HL-60/S4 treated with retinoic acid at 250 ng/mL for 4 days and 3 days (cell line): Measurements from ENCODE around the gene FXYD3.

Experiments
- in situ Hi-C: fragments of 300-500 bp; cut with MboI; formaldehyde crosslinking; loops from 2 replicates; pipeline ENCODE4 v1.7.0; 2022; ENCODE audit warnings: low sequenced_read_pairs

FXYD3 gene

DNA sequence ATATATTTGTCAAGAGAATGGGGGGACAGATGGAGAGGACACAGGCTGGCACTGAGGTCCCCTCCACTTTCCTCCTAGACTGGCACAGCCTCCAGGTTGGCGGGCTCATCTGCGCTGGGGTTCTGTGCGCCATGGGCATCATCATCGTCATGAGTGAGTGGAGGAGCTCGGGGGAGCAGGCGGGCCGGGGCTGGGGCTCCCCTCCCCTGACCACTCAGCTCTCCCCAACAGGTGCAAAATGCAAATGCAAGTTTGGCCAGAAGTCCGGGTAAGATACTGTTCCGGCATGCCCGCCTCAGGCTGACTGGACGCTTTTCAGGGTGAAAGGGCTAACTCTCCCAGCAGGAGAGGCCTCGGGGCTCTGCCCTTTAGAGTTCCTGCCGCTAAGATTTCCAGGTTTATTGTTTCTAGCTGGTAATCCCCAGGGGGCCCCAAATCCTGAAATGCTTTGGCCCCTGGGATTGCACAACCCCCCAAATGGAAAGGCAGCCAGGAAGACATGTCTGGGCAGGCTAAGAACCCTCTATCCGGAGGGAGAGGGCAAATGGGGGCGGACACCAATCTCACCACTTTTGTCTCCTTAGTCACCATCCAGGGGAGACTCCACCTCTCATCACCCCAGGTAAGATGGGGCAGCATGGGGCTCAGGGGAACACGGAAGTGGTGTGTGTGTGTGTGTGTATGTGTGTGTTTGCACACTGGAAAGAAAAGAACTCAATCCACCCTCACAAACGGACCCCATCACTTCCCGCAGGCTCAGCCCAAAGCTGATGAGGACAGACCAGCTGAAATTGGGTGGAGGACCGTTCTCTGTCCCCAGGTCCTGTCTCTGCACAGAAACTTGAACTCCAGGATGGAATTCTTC lies 7.3 kb downstream of the FXYD3 start:
- in situ Hi-C loops = loop anchor here (10.0 kb wide), 1 partner anchor 148 kb away; no protein-coding TSS in a partner anchor

DNA sequence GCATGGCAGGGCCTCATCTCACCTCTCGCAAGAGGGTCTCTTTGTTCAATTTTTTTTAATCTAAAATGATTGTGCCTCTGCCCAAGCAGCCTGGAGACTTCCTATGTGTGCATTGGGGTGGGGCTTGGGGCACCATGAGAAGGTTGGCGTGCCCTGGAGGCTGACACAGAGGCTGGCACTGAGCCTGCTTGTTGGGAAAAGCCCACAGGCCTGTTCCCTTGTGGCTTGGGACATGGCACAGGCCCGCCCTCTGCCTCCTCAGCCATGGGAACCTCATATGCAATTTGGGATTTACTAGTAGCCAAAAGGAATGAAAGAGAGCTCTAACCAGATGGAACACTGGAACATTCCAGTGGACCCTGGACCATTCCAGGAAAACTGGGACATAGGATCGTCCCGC lies 8.0 kb downstream of the FXYD3 start:
- in situ Hi-C loops = loop anchor here (10.0 kb wide), 1 partner anchor 149 kb away; no protein-coding TSS in a partner anchor

DNA sequence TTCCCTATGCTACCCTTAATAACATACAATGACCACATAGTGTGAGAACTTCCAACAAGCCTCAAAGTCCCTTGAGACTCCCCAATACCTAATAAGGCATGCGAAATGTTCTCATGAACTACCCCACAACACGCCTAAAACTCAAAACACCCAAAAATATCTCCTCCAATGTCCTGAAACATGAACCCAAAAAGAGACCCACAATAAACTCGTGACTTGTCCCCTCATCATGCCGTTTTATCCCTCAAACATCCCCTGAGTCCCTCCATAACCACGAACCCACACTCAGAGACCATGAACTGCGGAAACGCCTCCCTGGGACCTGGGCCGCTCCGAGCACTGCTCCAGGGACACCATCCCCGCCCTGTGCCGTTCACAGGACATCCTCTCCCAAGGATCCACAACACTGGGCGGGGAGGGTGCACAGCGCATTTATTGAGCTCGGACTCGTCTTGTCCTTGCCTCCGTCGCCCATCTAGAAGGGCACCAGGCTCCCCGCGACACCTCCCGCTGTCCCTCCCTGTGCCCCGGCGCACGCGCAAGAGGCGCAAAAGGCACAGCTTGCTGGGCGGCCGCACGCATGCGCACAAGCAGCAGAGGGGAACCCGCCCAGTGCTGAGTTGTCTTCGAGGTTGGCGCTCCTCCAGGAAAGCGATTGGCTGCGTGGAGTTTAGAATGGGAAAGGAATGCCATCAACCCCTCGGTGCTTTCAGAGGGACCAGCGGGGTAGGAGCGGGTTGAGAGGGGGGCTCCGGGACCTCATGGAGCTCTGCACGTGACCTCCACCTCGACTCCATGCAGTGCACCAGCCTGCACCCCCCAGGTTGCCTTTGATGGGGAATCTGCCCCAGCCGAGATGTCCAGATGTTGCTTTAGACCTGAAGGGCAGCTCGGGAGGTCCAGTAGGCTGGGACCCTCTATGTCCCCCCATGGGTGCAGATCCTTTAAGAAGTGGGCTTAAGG lies 8.8 kb downstream of the FXYD3 start:
- in situ Hi-C loops = loop anchor here (10.0 kb wide), 1 partner anchor 150 kb away; no protein-coding TSS in a partner anchor

DNA sequence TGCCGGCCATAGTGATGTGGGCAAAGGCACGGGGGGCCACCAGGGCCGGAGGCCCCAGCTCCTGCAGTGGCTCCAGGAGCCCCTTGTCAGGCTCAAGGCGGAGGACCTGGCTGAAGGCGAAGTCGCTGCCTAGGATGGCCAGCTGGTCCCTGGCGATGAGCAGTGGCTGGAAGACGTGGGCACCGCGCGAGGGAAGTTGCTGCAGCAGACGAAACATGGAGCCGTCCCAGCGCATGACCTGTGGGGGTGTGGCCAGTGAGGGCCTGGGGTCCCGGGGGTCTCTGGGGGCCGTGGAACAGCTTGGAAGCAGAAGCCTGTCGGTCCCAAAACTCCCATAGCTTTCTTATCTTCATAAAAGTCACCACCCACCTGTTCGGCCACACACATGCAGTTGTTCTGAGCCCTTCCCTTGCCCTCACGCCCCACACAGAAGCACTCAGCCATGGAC lies 9.7 kb downstream of the FXYD3 start:
- in situ Hi-C loops = loop anchor here (10.0 kb wide), 1 partner anchor 150 kb away; no protein-coding TSS in a partner anchor

DNA sequence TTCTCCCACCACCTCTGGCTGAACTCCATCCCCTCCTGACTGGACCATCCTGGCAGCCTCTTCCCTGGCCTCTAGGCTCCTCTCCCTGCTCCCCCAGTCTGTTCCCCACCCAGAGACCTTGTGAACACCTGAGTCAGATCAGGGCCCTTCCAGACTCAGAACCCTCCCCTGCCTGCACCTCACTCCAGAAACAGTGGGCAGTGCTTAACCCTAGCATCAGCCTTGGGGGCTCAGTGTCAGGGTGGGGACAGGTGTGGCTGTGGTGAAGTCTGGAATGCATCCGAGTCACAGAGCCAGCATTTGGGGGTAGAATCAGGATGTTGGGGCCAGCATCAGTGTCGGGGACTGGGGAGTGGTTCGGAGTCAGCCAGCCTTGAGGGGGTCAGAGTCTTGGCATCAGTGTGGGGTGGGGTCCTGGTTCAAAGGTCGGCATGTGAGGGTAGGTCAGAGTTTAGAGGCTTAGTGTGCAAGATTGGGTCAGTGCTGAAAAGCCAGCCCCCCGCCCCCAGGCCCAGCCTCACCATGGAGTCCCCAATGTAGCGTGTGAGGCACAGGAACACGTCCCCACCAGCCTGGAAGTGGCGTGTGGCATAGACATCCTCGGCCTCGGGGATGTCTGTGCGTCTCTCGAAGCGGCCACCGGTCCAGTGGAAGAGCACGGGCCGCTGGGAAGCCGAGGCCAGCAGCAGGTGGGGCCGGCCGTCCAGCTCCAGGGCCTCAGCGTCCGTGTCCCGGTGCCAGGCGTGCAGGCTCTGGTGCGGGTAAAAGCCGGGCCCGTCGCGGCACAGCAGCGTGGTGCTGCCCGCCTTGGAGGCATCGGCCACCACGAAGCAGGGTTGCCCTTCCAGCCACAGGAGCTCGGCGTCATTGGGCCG lies 10.4 kb downstream of the FXYD3 start:
- in situ Hi-C loops = loop anchor here (10.0 kb wide), 1 partner anchor 151 kb away; no protein-coding TSS in a partner anchor

DNA sequence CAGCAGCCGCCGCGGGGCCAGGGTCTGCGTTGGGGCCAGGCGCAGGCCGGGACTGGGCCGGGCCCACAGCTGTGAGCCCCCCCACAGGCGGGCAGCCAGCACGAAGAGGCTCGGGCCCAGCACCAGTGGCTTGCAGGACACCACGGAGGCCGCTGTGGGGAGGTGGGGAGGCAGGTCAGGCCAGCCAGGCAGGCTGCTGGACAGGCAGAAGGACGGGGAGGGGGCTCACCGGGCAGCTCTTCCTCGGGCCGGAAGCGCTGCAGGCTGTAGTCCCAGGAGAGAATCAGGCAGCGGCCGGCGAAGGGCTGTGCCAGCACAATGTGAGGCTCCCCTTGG lies 11.0 kb downstream of the FXYD3 start:
- in situ Hi-C loops = loop anchor here (10.0 kb wide), 1 partner anchor 152 kb away; no protein-coding TSS in a partner anchor

DNA sequence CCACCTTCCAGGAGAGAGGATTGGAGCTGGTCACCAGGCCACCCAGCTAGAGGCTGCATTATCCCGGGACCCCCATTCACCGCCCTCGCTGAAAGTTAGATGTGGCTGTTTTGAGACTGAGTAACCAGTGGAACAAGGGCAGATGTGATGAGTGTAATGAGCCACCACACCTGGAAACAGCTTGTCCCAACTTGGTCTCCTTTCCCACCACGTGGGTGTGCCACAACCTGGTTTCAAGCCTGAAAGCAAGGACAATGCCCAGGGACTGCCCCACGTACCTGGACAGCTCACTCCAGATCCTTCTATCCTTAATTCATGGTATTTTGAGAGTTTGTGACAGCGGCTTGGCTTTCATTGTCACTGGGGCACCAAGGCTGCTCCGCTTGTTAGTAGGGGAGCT lies 12.2 kb downstream of the FXYD3 start:
- in situ Hi-C loops = loop anchor here (10.0 kb wide), 1 partner anchor 153 kb away; no protein-coding TSS in a partner anchor

DNA sequence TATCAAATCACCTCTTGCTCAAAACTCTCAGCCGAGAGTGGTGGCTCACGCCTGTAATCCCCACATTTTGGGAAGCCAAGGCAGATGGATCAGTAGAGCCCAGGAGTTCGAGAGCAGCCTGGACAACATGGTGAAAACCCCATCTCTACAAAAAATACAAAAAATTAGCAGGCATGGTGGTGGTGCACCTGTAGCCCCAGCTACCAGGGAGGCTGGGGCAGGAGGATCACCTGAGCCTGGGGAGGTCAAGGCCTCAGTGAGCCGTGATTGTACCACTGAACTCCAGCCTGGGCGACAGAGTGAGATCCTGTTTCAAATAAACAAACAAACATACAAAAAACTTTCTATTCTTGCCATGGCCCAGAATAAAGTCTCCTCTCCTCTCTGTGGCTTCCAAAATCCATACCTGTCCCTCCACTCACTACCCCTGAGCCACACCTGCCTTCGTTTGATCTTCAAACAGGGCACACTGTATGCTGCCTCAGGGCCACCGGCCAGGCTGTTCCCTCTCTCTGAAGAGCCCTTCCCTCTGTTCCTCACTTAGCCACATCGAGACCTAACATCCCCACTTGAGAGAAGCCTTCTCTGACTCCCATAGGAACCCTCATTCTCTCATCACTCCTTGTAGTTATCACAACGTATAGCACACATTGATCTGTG lies 12.9 kb downstream of the FXYD3 start:
- in situ Hi-C loops = loop anchor here (10.0 kb wide), 1 partner anchor 154 kb away; no protein-coding TSS in a partner anchor

DNA sequence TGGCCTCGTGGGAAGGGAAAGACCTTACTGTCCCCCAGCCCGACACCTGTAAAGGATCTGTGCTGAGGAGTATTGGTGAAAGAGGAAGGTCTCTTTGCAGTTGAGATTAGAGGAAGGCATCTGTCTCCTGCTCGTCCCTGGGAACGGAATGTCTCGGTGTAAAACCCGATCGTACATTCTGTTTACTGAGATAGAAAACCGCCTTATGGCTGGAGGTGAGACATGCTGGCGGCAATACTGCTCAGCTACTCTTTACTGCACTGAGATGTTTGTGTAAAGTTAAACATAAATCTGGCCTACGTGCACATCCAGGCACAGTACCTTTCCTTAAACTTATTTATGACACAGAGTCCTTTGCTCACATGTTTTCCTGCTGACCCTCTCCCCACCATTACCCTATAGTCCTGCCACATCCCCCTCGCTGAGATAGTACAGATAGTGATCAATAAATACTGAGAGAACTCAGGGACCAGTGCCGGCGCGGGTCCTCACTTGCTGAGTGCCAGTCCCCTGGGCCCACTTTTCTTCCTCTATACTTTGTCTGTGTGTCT lies 14.2 kb downstream of the FXYD3 start:
- in situ Hi-C loops = loop anchor here (10.0 kb wide), 1 partner anchor 155 kb away; no protein-coding TSS in a partner anchor

DNA sequence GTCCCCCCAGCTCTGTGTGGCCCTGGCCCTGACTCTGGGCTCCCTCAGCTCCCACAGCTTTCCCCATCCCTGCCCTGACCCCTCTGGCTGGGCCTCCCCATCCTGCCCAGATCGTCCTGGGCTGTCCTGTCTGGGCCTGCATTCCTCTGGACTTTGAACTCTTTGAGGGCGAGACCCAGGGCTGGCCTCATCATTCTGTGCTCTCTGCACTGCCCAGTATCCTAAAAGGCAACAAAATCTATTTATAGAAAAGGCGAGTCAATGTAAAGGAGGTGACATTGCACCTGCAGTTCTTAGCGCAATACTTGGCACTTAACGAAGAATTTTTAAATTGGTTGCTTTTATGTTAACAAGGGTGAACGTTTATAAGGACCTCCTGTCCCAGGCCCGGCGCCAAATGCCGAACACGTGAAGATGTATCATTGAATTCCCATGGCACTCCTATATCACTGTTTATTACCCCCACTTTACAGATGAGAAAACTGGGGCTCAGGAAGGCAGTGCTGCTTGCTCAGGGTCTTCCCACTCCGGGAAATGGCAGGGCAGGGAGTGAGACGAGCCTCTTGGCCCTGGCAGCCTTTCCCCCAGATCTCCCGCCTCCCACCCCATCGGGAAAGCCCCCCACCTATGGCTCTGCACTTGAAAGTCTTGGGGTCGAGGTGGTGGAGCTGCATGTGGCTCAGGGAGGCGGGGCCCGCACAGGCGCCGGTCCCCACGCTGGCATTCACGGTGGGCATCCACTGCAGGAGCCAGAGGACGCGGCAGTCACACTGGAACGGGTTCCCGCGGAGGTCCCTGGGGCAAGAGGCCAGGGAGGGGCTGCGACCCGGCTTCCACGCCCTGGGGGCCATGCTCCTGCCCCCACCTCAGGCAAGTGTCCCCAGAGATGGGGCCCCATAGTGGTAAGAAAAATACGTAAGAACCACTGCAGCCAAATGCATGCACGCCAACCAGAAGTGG lies 15.4 kb downstream of the FXYD3 start:
- in situ Hi-C loops = no loop called here

DNA sequence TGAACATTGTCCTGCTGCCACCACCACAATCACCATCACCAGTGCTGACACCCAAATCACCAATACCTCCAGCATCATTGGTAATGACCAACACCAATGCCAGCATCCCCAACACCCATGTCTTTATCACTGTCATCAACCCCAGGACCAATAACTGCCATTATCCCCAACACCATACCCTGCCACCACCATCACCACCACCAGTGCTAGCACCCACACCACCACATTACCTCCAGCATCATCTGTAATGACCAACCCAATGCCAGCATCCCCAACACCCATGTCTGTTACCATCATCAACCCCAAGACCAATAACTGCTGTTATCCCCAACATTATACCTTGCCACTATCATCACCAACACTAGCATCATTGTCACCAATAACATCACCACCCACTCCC lies 16.6 kb downstream of the FXYD3 start:
- in situ Hi-C loops = no loop called here

DNA sequence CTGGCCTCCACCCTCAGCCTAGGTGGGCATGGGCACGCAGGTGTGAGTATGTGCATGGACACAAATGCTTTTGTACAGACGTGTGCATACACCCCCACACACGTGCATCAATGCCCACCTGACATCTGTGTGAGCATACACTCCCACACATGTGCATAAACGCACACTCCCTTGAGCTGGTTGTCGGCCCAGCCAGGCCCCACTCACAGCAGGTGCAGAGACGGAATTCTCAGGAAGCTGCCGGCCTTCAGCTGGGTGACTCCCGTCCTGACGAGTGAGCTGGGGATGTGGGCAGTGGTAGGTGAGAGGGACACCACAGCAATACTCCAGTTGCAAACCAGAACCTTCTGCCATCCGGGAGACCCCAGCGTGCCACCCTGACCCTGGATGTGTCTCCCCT lies 18.2 kb downstream of the FXYD3 start:
- in situ Hi-C loops = no loop called here

DNA sequence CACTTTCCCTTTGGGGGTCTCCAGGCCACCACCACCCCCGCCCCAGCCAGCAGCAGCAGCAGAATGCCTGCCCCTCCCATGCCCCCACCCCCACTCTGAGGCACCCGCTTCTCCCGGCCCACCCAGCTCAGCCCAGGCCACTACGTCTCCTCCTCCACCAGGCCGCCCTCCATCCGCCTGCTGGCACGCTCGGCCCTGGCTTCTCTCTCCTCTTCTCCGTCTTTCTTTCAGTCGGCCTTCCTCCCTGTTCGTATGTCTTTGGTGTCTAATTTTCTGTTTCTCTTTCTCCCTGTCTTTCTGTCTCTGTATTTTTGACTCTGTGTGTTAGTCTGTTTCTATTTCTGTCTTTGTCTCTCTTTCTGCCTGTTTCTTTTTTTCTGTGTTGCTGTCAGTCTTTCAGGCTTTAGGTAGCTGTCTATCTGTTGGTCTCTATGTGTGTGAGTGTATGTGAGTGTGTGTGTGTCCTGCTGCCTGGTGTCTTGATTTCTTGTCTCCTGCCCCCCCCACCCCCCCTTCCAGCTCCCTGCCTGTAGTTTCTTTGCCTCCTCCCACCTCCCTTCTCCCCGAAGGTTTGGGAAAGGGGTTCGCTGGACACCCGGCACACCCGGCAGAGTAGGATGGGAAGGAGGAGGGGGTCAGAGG lies 19.1 kb downstream of the FXYD3 start, which contains the start of gene LGI4:
Gene LGI4 (minus strand): TSS at position 459 of the 642 bp plus-strand sequence. CDS start 379 bp downstream, at position 80.
- in situ Hi-C loops = no loop called here

DNA sequence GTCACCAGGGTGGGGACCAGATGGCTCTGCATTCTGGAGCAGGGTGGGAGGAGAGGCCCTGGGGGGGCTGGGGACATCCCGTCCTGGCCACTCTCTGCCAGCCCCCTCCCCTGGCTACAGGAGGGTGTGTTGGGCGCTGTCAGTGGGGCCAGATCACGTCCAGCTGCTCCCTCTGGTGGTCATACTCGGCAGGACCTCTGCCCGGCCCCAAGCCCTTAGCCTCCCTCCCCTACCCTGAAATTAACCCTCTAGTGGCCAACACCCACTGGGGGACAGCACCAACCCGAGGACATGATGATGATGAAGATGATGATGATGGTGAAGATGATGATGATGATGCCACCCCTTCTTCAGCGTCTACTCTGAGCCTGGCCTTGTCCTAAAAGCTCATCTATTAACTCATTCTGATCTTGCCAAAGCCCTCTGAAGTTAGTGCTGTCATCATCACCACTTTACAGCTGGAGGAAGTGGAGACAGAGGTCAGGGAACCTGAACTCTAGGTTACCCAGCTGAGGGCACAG lies 19.8 kb downstream of the FXYD3 start:
- in situ Hi-C loops = no loop called here

DNA sequence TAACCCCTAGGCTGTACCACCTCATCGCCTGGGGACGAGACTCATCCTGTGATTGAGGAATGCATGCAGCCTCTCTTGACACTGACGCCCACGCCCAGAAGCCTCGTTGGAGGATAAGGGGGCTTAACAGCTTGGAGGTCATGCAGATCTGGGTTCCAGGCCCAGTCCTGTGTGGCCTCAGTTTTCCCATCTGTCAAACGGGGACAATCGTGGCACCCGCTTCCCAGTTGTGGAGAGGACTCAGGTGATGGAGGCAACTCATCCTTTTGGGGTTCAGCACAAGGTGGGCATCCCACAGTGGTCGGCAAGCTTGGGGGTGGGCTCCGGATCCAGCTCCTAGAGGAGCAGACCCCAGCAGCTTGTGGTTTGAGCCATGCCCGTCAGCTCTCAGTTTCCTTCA lies 20.6 kb downstream of the FXYD3 start:
- in situ Hi-C loops = no loop called here

DNA sequence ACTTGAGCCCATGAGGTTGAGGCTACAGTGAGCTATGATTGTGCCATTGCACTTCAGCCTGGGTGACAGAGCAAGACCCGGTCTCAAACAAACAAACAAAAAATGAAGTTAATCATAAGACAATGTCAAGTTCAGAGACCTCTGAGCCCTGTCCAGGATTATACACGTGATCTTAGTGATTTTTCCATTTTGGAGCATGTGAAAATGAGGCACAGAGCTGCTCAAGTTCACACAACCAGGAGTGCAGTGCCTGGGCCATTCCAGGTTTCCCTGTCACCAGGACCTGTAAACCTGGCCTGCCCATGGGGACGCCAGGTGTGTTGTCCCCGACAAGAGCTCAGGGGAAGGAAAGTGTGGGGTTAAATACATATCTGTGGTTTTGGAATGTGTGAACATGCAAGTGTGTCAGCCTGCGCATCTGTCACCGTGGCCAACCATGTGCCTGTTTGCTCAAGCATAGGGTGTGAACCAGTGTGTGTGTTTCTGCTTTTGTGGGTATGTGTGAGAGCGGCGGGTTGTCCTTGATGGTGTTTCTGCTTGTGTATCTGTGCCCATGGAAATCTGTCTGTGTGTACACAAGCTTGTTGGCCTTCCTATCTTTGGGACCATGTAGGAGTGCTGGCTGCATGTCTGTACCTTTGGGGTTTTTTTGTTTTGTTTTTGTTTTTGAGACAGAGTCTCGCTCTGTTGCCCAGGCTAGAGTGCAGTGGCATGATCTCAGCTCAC lies 21.5 kb downstream of the FXYD3 start:
- in situ Hi-C loops = no loop called here
